Measurements from ENCODE around the gene OLFM4.
"Not testable (repeated sequence)": the region's sequence is repeated elsewhere in the genome, so short reads cannot be mapped to it uniquely, and the experiment has no call there.

Gene OLFM4, protein sequence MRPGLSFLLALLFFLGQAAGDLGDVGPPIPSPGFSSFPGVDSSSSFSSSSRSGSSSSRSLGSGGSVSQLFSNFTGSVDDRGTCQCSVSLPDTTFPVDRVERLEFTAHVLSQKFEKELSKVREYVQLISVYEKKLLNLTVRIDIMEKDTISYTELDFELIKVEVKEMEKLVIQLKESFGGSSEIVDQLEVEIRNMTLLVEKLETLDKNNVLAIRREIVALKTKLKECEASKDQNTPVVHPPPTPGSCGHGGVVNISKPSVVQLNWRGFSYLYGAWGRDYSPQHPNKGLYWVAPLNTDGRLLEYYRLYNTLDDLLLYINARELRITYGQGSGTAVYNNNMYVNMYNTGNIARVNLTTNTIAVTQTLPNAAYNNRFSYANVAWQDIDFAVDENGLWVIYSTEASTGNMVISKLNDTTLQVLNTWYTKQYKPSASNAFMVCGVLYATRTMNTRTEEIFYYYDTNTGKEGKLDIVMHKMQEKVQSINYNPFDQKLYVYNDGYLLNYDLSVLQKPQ

DNA sequence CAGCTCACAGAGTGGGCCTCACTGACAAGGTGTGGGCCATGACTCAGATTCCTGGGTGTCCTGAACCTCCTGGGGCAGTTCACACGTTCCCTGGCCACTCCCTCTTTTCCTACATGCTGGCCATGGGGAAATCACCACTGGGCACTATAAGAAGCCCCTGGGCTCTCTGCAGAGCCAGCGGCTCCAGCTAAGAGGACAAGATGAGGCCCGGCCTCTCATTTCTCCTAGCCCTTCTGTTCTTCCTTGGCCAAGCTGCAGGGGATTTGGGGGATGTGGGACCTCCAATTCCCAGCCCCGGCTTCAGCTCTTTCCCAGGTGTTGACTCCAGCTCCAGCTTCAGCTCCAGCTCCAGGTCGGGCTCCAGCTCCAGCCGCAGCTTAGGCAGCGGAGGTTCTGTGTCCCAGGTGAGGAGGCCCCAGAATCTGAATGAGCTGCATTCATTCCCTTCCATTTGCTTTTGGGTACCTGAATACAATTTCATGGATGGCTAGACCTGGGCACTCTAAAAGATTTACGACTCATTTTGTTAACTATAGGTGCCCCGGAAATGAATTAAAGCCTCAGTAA, at the start of gene OLFM4:
Gene OLFM4, plus strand, starts transcription at position 177 of the 567 bp plus-strand sequence. Its CDS starts 24 bp downstream, at position 201.
- no peak for DNase-seq (ENCODE audit: low spot score)

DNA sequence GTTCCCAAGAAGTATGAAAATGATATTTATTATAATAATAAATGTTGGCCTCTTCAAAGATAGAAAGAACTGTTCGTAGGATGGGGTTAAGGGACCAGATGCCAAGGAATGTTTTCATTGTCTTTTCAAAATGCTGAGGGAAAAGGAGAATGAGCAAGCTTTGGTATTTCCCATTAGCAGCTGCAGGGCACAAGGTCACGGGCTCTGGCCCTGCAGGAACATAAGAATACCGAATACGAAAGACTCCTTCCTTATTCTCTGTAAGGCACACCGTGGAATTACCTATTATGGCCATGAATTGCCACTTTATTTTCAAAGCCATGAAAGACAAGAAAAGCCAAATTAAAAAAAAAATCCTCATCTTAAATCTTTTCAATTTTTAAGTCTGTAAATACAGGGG, 49.6 kb upstream of the OLFM4 start:
- no peak for DNase-seq (ENCODE audit: low spot score)

DNA sequence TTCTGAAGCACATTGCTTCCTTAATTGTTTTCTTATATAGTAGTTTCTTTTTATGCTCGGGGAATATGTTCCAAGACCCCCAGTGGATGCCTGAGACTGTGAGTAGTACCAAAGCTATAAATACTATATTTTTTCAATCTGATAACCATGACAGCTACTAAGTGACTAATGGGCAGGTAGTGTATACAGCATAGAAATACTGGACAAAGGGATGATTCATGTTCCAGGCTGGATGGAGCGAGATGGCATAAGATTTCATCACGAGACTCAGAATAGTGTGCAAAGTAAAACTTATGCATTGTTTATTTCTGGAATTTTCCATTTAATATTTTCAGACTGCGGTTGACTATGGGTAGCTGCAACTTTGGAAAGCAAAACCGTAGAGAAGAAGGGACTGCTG, 47.9 kb upstream of the OLFM4 start:
- DNase-seq (ENCODE audit: low spot score) = peak; percentile 24

DNA sequence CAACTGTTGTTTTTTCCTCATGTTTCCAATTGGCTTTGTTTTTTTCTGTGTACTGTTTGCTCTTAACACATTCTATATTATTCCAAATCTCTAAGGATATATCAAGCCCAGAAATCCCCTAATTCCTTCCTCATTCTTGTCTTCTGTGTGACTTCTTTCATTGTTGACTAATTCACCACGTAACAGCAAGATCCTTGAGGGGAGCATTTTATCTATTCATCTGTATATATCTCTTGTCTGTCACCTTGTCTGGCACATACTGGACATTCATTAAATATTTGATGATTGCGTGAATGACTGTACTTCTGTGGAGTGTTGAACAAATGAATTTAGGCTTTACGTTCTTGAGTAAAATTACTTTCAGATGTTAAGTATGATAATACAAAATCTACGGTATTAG, 44.8 kb upstream of the OLFM4 start:
- no peak for DNase-seq (ENCODE audit: low spot score)

DNA sequence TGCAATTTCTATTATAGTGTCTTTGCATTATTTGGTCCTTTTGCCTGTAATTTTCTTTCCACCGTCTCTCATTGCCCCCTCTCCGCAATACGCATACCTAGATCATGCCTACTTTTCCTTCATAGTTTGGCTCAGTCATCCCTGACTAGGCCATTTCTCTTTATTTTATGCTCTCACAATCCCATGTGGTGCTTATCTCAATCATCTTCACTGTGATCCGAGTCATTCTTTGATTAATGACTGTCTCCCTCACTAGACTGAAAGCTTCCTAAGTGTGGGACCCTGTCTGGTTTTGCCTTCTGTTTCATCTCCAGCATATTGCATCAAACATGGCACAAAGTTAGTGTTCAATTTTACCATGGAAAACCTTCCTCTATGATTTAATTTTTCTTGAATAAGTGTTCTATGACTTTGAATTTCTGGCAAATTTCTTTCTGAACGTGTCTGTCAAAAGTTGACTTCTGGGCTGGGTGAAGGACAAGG, 43.7 kb upstream of the OLFM4 start:
- no peak for DNase-seq (ENCODE audit: low spot score)

DNA sequence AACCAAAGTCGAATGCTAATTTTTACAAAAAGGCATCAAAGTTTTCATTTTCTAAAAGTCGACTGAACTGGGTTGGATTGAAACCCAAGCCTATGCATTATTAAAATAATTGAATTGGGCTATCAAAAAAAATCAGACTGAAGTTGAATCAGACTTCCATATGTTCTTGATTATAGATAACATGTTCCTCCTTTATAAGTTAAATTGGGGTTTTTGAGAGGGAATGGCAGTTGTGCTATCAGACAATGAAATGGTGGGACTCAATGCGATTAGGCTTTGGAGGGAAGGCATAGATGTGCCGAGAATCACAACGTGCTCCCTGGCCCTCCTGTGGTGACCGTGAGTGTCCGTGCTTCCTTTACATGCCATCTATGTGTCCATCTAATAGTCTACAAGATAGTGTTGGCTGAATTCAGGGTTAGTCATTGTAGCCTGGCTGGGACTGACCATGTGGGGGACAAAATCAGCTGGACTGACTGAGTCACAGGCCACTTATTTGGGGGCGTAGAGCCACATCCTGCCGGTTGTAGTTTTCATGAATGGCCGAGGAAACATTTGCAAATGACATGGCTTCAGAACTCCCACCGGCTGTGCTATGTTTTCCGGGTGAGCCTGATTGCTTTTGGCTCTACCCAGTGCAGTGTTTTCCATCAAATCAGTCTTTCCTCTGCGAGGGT, 37.1 kb upstream of the OLFM4 start:
- DNase-seq (ENCODE audit: low spot score) = no peak

DNA sequence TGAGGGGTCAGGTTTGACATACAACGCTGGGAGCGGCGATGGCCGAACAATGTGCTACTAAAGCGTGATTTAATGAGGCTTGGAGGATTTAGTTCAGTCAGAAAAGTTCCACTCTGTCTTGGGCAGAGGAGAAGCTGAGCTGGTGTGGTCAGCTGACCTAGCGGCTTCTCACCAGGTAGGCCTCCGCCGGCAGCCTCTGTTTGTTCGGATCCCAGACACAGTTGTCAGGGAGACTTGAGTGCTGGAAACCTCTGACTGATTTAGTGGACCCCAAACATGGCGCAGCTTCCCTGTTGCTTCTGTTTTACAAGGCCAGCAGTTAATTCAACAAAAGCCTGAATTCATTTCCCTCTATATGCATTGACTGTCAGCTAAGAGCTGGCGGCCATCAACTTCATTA, 36.5 kb upstream of the OLFM4 start:
- DNase-seq (ENCODE audit: low spot score) = no peak

DNA sequence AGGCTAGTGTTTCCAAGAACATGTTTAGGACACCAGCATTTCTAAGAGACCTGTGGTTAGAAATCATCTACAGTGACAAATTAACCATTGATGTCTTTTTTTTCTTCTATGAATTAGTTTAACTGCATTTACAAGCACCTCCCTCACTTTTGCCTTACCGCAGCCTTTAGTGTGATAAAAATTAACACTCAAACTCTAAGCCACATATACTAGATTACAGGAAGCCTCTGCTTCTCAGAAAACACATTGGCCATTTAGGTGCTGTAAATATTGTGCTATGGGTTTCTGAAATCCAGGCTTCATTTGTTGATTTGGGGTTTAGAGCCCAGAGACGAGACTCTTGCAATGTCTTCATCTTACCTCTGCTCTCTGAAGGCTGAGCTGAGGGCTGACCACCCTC, 34.6 kb upstream of the OLFM4 start:
- DNase-seq (ENCODE audit: low spot score) = no peak

DNA sequence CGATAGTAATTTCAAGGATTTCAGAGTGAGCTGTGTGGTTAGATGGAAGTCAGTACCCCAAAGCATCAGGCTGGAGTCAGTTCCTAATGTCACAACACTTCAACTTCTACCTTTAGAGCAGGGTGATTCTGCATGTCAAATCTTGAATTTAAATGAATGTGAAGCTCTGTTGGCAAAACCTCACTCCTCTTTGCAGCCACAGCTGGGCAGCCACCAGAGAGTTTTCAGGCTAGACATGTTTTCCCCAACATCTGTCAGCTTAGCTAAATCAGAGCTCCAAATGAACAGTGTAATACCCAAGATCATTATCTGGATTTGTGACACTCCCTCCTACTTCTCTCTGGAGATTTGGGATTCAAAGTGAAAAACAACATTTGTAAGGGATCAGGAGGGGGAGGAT, 33.7 kb upstream of the OLFM4 start:
- DNase-seq (ENCODE audit: low spot score) = no peak

DNA sequence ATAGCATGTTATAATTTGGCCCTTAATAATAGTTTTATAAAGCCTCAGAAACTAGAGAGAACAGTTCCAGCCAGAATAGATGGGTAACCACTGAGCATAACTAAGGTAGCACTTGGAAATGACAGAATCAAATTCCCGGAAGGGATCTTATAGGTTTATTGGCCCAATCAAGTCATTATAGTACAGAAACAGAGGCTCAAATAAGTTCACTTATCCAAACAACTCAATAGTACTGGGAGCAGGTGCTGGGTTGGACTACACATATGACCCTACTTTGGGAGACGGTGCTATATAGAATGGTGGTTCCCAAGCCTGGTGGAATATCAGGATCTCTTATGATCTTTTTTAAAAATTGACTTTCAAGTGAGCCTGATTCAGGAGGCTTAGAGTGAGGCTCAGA, 32.7 kb upstream of the OLFM4 start:
- DNase-seq (ENCODE audit: low spot score) = no peak

DNA sequence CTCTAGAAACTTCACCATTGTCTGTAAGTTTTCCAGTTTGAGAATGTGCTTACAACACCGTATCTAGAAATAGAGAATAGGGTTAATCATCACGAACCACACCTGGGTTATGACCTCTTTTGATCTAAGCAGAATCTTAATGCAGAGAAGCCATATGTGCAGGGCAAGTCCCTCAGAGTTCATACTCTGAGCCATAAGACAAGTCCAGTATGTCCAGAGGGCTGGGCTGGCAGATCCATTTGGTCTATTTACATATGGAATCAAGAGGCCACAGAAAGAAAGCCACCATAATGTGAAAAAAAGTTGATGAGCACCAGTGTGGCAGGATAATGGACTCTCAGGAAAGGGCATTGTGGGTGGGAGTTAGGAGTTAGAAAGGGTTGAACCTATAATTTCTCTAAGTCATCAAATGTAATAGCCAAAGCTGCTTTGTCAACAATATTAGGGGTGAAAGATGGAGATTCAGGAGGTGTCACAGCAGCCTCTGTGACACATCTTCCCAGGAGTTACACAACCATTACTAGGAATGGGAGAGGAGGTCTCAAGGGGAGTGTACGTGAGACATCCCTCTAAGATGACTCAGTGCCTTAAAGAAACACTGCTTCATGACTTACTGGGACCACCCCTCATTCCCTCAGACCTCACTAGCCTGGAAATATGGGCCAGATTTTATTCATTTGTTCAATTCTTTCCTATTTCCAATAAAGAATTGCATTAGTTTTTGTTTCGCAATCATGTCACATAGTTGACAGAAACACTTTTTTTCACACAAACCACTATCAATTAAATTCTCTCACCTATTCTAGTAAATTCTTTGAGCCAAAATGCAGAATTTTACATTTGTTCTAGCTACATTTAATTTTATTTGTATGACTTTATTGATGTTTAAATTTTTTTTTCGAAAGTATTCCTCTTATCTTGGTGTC, 30.4 kb upstream of the OLFM4 start:
- DNase-seq (ENCODE audit: low spot score) = no peak

DNA sequence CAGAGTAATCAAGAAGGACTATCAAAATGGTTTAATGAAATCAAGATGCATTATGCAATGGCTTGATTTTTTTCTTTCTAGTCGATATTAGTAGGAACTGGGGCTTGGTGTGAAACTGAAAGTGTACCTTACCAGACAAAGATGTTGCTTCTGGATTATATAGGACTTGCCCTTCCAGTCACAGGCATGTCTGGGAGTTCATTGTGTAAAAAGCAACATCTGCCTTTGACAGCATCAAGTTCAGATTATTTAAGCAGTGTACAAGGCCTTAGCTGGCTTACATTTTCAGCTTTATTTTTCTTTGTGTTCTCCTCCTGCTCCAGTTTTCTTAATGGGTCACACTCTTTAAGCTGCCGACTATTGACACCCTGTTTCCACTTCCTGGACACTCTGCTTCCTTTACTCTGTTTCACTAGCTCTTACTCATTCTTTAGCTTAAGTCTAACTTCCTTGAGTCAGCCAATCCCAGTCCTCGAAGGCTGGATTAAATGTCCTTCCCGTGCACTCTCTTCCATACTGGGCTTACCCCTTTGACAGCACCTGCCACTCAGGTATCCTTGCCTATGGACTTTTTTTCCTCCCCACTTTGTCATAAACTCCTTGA, 29.4 kb upstream of the OLFM4 start:
- DNase-seq (ENCODE audit: low spot score) = no peak

DNA sequence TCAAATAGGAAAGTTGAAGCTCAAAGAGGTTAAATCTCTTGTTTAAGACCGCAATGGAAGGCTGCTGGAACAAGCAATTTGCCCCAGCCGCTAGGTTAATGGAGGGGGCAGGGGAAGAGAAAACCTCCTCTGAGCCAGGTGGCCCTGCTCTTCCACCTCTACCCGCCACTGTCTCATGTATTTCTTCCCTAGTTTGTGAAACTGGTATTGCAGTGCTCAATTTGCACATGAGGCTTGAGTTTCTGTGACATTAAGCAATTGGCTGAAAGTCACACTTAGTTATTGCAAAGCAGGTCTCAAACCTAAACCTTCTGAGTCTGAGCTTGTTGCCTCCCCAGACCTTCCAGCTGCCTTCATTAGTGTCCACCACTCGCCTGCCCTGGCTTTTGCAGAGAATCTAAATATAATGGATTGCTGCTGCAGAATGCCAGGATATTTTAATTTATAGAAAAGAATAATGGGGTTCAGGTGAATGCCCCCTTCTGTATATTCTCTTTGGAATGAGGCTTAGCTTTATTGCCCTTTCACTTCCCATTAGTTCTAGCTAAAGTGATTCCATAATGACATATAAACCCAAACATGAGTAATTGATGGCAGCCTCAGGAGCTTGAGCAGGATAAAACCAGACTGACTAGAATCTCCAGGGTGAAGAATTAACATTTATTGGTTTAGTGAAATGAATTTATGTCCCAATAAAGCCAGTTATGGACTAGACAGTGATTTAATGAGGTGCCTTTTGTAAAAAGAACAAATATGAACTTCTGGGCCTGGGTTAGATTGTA, 27.0 kb upstream of the OLFM4 start:
- no peak for DNase-seq (ENCODE audit: low spot score)

DNA sequence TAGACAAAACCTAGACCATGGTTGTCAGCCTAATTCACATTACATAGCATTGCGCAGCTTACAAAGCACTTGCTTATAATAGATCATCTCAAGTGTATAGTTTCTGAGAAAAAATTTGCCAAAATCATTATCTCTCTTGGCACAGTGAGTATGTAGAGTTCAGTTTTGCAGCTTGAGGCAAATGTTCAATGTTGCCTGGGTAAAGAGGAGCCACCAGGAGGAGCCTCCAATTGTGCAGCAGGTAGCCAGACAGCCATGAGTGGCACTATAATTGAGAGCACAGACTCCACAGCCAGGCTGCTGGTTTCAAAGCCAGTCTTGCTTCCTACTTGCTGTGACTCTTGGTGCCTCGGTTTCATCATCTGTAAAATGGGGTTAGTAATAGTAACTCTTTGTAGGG, 24.0 kb upstream of the OLFM4 start:
- DNase-seq (ENCODE audit: low spot score) = no peak

DNA sequence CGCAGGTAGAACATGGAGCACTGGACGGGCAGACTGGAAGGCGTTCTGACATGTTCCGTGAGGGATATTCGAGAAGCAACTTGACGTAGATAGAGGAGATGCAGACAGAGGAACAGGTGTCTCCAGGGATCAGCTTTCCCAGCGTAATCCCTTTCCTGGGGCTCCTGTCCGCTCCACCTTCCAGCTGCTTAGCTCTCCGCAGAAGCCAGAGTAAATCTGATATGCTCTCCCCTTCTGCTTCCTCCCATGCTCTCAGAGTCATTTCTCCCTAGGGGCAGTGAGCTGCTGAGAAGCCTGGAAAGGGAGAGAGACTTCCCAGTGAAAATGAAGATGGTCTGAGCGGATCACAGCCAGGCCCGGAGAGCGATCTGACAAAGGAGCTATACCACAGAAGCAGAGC, 23.0 kb upstream of the OLFM4 start:
- no peak for DNase-seq (ENCODE audit: low spot score)

DNA sequence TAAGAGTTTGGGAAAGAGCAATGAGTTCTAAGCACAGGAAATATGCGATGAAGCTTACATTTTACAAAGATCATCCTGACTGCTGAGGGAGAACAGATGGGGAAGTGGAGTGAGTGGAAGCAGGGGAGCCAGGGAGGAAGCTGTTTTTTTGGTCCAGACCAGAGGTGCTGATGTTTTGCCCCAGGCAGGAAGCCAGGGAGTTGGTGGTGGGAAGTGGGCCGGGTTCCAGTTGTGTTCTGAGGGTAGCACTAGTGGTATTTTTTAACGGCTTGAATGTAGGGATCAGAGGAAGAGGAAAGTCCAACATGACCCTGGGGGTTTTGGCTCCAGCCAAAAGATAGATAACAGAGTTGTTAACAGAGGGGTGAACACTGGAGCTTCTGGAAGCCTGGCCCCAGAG, 20.7 kb upstream of the OLFM4 start:
- no peak for DNase-seq (ENCODE audit: low spot score)

DNA sequence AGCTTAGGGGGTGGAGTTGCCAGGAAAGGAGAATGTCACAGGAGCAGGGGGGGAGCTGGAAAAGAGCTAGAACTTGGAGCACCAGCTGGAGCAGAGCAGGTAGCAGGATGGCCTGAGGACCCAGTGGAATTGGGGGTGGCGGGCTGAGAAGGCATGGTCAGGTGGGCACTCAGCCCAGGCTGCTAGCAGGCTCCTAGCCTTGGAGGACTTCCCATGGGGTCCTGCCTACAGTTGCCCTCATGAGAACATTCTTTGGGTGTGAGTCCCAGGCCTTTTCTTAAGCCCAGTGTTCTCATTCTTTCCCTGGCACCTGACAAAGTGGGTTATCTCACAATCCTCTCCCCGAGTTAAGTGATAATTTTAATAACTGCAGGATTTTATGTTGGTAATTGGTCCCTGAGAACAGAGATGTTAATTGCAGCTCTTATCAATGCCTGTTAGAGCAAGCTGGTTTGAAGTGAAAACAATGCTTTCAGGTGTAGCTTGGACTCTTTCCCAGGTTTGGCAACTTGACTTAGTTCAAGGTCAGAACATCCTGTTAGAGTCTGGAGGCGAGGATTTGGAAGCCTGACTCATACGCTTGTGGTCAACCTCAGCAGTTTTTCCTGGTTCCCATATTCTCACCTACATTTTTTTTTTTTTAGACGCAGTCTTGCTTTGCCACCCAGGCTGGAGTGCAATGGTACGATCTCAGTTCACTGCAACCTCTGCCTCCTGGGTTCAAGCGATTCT, 18.1 kb upstream of the OLFM4 start:
- no peak for DNase-seq (ENCODE audit: low spot score)

DNA sequence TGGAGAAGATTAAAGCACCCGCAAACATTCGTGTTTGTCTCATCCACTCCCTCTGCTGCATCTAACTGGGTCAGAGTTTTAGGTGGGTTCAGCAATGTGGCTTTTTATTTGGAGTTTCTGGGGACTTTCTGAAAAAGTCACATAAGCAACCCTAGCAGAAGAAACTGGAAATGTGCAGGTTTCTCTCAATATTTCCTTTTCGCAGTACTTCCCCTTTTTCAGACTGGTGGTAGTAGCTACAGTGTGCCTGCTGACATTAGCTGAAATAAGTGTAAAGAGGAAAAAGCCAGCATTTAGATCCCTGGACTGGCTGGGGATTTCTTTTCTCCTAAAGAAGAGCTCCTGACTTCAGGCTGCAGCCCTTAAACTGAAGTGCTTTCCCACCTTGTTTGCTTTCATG, 15.9 kb upstream of the OLFM4 start:
- no peak for DNase-seq (ENCODE audit: low spot score)

DNA sequence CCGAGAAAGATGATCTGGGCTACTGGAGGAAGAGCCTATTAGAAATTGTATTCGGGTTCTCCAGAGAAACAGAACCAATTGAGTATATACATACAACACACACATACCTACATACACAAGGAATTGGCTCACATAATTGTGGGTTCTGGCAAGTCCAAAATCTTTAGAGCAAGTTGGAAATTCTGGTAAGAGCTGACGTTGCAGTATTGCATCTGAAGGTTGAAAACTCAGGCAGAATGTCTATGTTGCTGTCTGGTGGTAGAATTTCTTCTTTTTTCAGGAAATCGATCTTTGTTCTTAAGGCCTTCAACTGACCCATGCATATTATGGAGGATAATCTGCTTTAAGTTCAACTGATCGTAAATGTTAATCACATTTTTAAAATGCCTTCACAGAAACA, 15.5 kb upstream of the OLFM4 start:
- DNase-seq (ENCODE audit: low spot score) = no peak

DNA sequence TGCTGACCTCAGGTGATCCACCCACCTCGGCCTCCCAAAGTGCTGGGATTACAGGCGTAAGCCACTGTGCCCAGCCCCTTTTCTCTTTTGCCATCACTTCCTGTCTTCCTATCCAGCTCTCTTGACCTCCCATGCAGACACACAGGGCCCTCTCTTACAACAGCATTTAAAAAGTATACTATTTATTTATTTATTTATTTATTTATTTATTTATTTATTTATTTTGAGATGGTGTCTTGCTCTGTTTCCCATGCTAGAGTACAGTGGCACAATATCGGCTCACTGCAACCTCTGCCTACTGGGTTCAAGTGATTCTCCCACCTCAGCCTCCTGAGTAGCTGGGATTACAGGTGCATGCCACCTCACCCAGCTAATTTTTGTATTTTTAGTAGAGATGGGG, 14.6 kb upstream of the OLFM4 start:
- DNase-seq (ENCODE audit: low spot score) = not testable (repeated sequence)
